ENCODE data around the gene BAX.

DNA sequence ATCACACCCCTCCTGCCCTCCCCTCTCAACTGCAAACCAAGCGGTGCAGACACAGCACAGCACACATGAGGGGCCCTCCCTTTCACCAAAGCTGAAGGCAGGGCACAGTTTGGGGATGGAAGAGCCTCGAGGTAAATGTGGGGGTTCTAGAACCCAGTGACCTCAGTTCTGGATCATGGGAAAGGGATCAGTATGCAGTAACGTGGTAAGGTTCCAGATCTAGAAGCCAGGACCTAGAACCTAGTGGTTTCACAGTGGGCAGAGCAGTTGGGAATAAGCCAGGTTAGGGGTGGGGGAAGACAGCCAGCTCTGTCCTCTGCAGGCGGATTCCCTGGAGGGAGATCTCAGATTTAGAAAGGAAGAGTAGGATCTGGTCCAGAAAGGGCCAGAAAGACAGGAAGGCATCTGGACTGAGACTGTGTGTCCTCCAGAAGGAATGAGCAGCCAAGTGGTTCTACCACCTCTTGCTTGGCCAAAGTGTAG lies 13.5 kb downstream of the BAX start:
- TF ChIP-seq, protein P1, sequence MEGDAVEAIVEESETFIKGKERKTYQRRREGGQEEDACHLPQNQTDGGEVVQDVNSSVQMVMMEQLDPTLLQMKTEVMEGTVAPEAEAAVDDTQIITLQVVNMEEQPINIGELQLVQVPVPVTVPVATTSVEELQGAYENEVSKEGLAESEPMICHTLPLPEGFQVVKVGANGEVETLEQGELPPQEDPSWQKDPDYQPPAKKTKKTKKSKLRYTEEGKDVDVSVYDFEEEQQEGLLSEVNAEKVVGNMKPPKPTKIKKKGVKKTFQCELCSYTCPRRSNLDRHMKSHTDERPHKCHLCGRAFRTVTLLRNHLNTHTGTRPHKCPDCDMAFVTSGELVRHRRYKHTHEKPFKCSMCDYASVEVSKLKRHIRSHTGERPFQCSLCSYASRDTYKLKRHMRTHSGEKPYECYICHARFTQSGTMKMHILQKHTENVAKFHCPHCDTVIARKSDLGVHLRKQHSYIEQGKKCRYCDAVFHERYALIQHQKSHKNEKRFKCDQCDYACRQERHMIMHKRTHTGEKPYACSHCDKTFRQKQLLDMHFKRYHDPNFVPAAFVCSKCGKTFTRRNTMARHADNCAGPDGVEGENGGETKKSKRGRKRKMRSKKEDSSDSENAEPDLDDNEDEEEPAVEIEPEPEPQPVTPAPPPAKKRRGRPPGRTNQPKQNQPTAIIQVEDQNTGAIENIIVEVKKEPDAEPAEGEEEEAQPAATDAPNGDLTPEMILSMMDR (IDR thresholded peaks at IDR 0.05), result no peak
- TF ChIP-seq POLR2A (IDR thresholded peaks at IDR 0.05), result peak in 1 of 2 donors; percentile 28
